HUES6 (cell line): ENCODE measurements around the gene CCDC171.
"Not testable (repeated sequence)": the region's sequence is repeated elsewhere in the genome, so short reads cannot be mapped to it uniquely, and the experiment has no call there.

Experiments
- H3K27ac ChIP-seq: 2 replicates; pipeline ENCODE4 v1.7.0; 2013; ENCODE audit warnings: low read depth, mild to moderate bottlenecking, low read length, inconsistent platforms
- H3K27me3 ChIP-seq: 2 replicates; pipeline ENCODE4 v1.6.1; 2013; ENCODE audit warnings: low read length; ENCODE audit not compliant: control insufficient read depth, insufficient read depth
- H3K36me3 ChIP-seq: 2 replicates; pipeline ENCODE4 v1.6.1; 2013; ENCODE audit warnings: low read length; ENCODE audit not compliant: control insufficient read depth, insufficient read depth
- H3K4me1 ChIP-seq: 2 replicates; pipeline ENCODE4 v1.6.1; 2013; ENCODE audit warnings: low read length; ENCODE audit not compliant: control insufficient read depth, insufficient read depth
- H3K4me3 ChIP-seq: 2 replicates; pipeline ENCODE4 v1.5.1; 2013; ENCODE audit warnings: low read depth, low read length
- H3K9ac ChIP-seq: one replicate; pipeline ENCODE4 v1.6.1; 2013; ENCODE audit warnings: mild to moderate bottlenecking, low read length
- H3K9me3 ChIP-seq: 2 replicates; pipeline ENCODE4 v1.6.1; 2013; ENCODE audit warnings: low read depth, low read length; ENCODE audit not compliant: control insufficient read depth, insufficient read depth

Gene CCDC171

GRCh38 chr9:15699876-15700559, 147.2 kb downstream of the CCDC171 start:
- not testable (repeated sequence) for H3K27me3 ChIP-seq, H3K4me3 ChIP-seq, H3K9ac ChIP-seq, H3K4me1 ChIP-seq, H3K27ac ChIP-seq, H3K36me3 ChIP-seq, H3K9me3 ChIP-seq

- Histone ChIP-seq H3K9me3 (no peaks in the 10 kb centered on the region), H3K9ac (no peak overlapping the region), H3K27me3 (no peaks in the 10 kb centered on the region), H3K4me1 (no peaks in the 10 kb centered on the region), H3K27ac (no peak overlapping the region), H3K36me3 (no peaks in the 10 kb centered on the region), H3K4me3 (no peak overlapping the region)
These were observed 154.2 kb downstream of the CCDC171 start for GRCh38 chr9:15707000-15707399.

- no peak overlapping the region for H3K9ac ChIP-seq
These were observed 158.7 kb downstream of the CCDC171 start for GRCh38 chr9:15711531-15711930.

GRCh38 chr9:15711931-15712330, 159.1 kb downstream of the CCDC171 start:
- no peak overlapping the region for H3K4me3 ChIP-seq
- no peaks in the 10 kb centered on the region for H3K9me3 ChIP-seq
- no peaks in the 10 kb centered on the region for H3K36me3 ChIP-seq
- no peak overlapping the region for H3K27ac ChIP-seq
- no peak overlapping the region for H3K9ac ChIP-seq
- H3K27me3 ChIP-seq, result no peaks in the 10 kb centered on the region
- H3K4me1 ChIP-seq, result no peaks in the 10 kb centered on the region

More at GRCh38 chr9:15711531-15711930, 158.7 kb downstream of the CCDC171 start:
- Histone ChIP-seq H3K4me1 (no peaks in the 10 kb centered on the region), H3K27ac (no peak overlapping the region), H3K9me3 (no peaks in the 10 kb centered on the region), H3K27me3 (no peaks in the 10 kb centered on the region), H3K36me3 (no peaks in the 10 kb centered on the region), H3K4me3 (no peak overlapping the region)

- Histone ChIP-seq H3K36me3 (no peaks in the 10 kb centered on the region), H3K4me1 (no peaks in the 10 kb centered on the region), H3K9me3 (no peaks in the 10 kb centered on the region), H3K27ac (no peak overlapping the region), H3K9ac (no peak overlapping the region), H3K27me3 (no peaks in the 10 kb centered on the region), H3K4me3 (no peak overlapping the region)
These were observed 161.9 kb downstream of the CCDC171 start for GRCh38 chr9:15714746-15715145.

- Histone ChIP-seq H3K36me3 (no peaks in the 10 kb centered on the region), H3K9me3 (no peaks in the 10 kb centered on the region), H3K4me3 (no peak overlapping the region), H3K27me3 (no peaks in the 10 kb centered on the region), H3K27ac (no peak overlapping the region), H3K9ac (no peak overlapping the region), H3K4me1 (0 out of 2 replicates have a peak, but pooled peaks cover under 1% of the 10 kb centered on the region)
These were observed 164.6 kb downstream of the CCDC171 start for GRCh38 chr9:15717290-15717967.

GRCh38 chr9:15718423-15718822, 165.6 kb downstream of the CCDC171 start:
- no peaks in the 10 kb centered on the region for H3K36me3 ChIP-seq

GRCh38 chr9:15720861-15721260, 168.0 kb downstream of the CCDC171 start:
- H3K36me3 ChIP-seq, result no peaks in the 10 kb centered on the region
- H3K27me3 ChIP-seq, result no peaks in the 10 kb centered on the region
- no peaks in the 10 kb centered on the region for H3K9me3 ChIP-seq
- H3K4me3 ChIP-seq, result no peak overlapping the region
- H3K27ac ChIP-seq, result no peak overlapping the region
- H3K9ac ChIP-seq, result no peak overlapping the region
- H3K4me1 ChIP-seq, result 0 out of 2 replicates have a peak, but pooled peaks cover 7% of the 10 kb centered on the region

More at GRCh38 chr9:15718423-15718822, 165.6 kb downstream of the CCDC171 start:
- Histone ChIP-seq H3K9me3 (no peaks in the 10 kb centered on the region), H3K4me3 (no peak overlapping the region), H3K27me3 (no peaks in the 10 kb centered on the region), H3K27ac (no peak overlapping the region), H3K4me1 (0 out of 2 replicates have a peak, but pooled peaks cover 7% of the 10 kb centered on the region), H3K9ac (no peak overlapping the region)

- H3K9ac ChIP-seq, result no peak overlapping the region
- H3K4me3 ChIP-seq, result no peak overlapping the region
- no peaks in the 10 kb centered on the region for H3K36me3 ChIP-seq
- no peak overlapping the region for H3K27ac ChIP-seq
- 0 out of 2 replicates have a peak, but pooled peaks cover 7% of the 10 kb centered on the region for H3K4me1 ChIP-seq
- H3K9me3 ChIP-seq, result no peaks in the 10 kb centered on the region
- no peaks in the 10 kb centered on the region for H3K27me3 ChIP-seq
These were observed 170.0 kb downstream of the CCDC171 start for GRCh38 chr9:15722888-15723287.

- Histone ChIP-seq H3K9ac (no peak overlapping the region), H3K9me3 (no peaks in the 10 kb centered on the region), H3K4me1 (0 out of 2 replicates have a peak, but pooled peaks cover 7% of the 10 kb centered on the region), H3K27ac (no peak overlapping the region), H3K27me3 (no peaks in the 10 kb centered on the region), H3K4me3 (no peak overlapping the region), H3K36me3 (no peaks in the 10 kb centered on the region)
These were observed 171.2 kb downstream of the CCDC171 start for GRCh38 chr9:15724016-15724415.

- Histone ChIP-seq H3K4me3 (no peak overlapping the region), H3K4me1 (0 out of 2 replicates have a peak, but pooled peaks cover 7% of the 10 kb centered on the region), H3K9me3 (no peaks in the 10 kb centered on the region), H3K9ac (no peak overlapping the region), H3K27me3 (no peaks in the 10 kb centered on the region), H3K36me3 (no peaks in the 10 kb centered on the region), H3K27ac (no peak overlapping the region)
These were observed 171.8 kb downstream of the CCDC171 start for GRCh38 chr9:15724612-15725011.
